ENCODE results near the gene R3HDM1.
"Not testable (repeated sequence)": the region's sequence is repeated elsewhere in the genome, so short reads cannot be mapped to it uniquely, and the experiment has no call there.

R3HDM1 gene

GRCh38 chr2:135641156-135642068 lies 110.1 kb downstream of the R3HDM1 start:
- no peak for DNase-seq (ENCODE audit: low read depth, low spot score)

- no peak for DNase-seq (ENCODE audit: low read depth, low spot score)
Observed at GRCh38 chr2:135647836-135648579, 116.7 kb downstream of the R3HDM1 start.

- no peak for DNase-seq (ENCODE audit: low read depth, low spot score)
Observed at GRCh38 chr2:135650721-135651120, 119.4 kb downstream of the R3HDM1 start.

GRCh38 chr2:135651717-135652116 lies 120.4 kb downstream of the R3HDM1 start:
- no peak for DNase-seq (ENCODE audit: low read depth, low spot score)

GRCh38 chr2:135654239-135654638 lies 123.0 kb downstream of the R3HDM1 start:
- not testable (repeated sequence) for DNase-seq (ENCODE audit: low read depth, low spot score)

GRCh38 chr2:135657806-135658582 lies 126.7 kb downstream of the R3HDM1 start:
- DNase-seq (ENCODE audit: low read depth, low spot score) = no peak

- DNase-seq (ENCODE audit: low read depth, low spot score) = no peak
Observed at GRCh38 chr2:135662088-135662487, 130.8 kb downstream of the R3HDM1 start.

- DNase-seq (ENCODE audit: low read depth, low spot score) = no peak
Observed at GRCh38 chr2:135663148-135663700, 131.9 kb downstream of the R3HDM1 start.

GRCh38 chr2:135664623-135665068 lies 133.4 kb downstream of the R3HDM1 start:
- DNase-seq (ENCODE audit: low read depth, low spot score) = no peak

- peak; percentile 17 for DNase-seq (ENCODE audit: low read depth, low spot score)
Observed at GRCh38 chr2:135667045-135667444, 135.8 kb downstream of the R3HDM1 start.

- DNase-seq (ENCODE audit: low read depth, low spot score) = no peak
Observed at GRCh38 chr2:135674453-135674852, 143.2 kb downstream of the R3HDM1 start.

- no peak for DNase-seq (ENCODE audit: low read depth, low spot score)
Observed at GRCh38 chr2:135676031-135676430, 144.7 kb downstream of the R3HDM1 start.

- no peak for DNase-seq (ENCODE audit: low read depth, low spot score)
Observed at GRCh38 chr2:135679125-135679524, 147.8 kb downstream of the R3HDM1 start.

- DNase-seq (ENCODE audit: low read depth, low spot score) = no peak
Observed at GRCh38 chr2:135685361-135685760, 154.1 kb downstream of the R3HDM1 start.

GRCh38 chr2:135688978-135689377 lies 157.7 kb downstream of the R3HDM1 start:
- no peak for DNase-seq (ENCODE audit: low read depth, low spot score)

- no peak for DNase-seq (ENCODE audit: low read depth, low spot score)
Observed at GRCh38 chr2:135689679-135690078, 158.4 kb downstream of the R3HDM1 start.

GRCh38 chr2:135694711-135695110 lies 163.4 kb downstream of the R3HDM1 start:
- no peak for DNase-seq (ENCODE audit: low read depth, low spot score)

GRCh38 chr2:135698838-135699237 lies 167.6 kb downstream of the R3HDM1 start:
- no peak for DNase-seq (ENCODE audit: low read depth, low spot score)

- DNase-seq (ENCODE audit: low read depth, low spot score) = no peak
Observed at GRCh38 chr2:135701442-135701841, 170.2 kb downstream of the R3HDM1 start.

- DNase-seq (ENCODE audit: low read depth, low spot score) = no peak
Observed at GRCh38 chr2:135703300-135703699, 172.0 kb downstream of the R3HDM1 start.

- DNase-seq (ENCODE audit: low read depth, low spot score) = not testable (repeated sequence)
Observed at GRCh38 chr2:135704075-135704474, 172.8 kb downstream of the R3HDM1 start.
